ENCODE measurements around the gene FBXW2.
A peak's percentile ranks its signal among the peaks of the same experiment; 100 is the strongest.
"Not testable (repeated sequence)": the region's sequence is repeated elsewhere in the genome, so short reads cannot be mapped to it uniquely, and the experiment has no call there.

The FBXW2 gene

GRCh38 chr9:120792898-120793765 is at the start of gene FBXW2:
Gene FBXW2 (minus strand): TSS chr9:120793416. CDS start chr9:120788258, 5,158 bp downstream.
- peak; percentile 52 to 71 for DNase-seq (ENCODE audit: low read depth in 2 of 2, low spot score in 1 of 2)

GRCh38 chr9:120841930-120842684 is 48.9 kb upstream of the FBXW2 start:
- peak in 1 of 2 donors; percentile 6 for DNase-seq (ENCODE audit: low read depth in 2 of 2, low spot score in 1 of 2)

GRCh38 chr9:120839146-120839545 is 45.9 kb upstream of the FBXW2 start:
- DNase-seq (ENCODE audit: low read depth in 2 of 2, low spot score in 1 of 2), result no peak

GRCh38 chr9:120837921-120838320 is 44.7 kb upstream of the FBXW2 start:
- no peak for DNase-seq (ENCODE audit: low read depth in 2 of 2, low spot score in 1 of 2)

- DNase-seq (ENCODE audit: low read depth in 2 of 2, low spot score in 1 of 2), result no peak
Observed at GRCh38 chr9:120833325-120833724, 40.1 kb upstream of the FBXW2 start.

- DNase-seq (ENCODE audit: low read depth in 2 of 2, low spot score in 1 of 2), result no peak
Observed at GRCh38 chr9:120832807-120833206, 39.6 kb upstream of the FBXW2 start.

- no peak for DNase-seq (ENCODE audit: low read depth in 2 of 2, low spot score in 1 of 2)
Observed at GRCh38 chr9:120830865-120831264, 37.6 kb upstream of the FBXW2 start.

- no peak for DNase-seq (ENCODE audit: low read depth in 2 of 2, low spot score in 1 of 2)
Observed at GRCh38 chr9:120830151-120830550, 36.9 kb upstream of the FBXW2 start.

GRCh38 chr9:120829650-120830049 is 36.4 kb upstream of the FBXW2 start:
- no peak for DNase-seq (ENCODE audit: low read depth in 2 of 2, low spot score in 1 of 2)

- no peak for DNase-seq (ENCODE audit: low read depth in 2 of 2, low spot score in 1 of 2)
Observed at GRCh38 chr9:120820095-120820494, 26.9 kb upstream of the FBXW2 start.

GRCh38 chr9:120818595-120818994 is 25.4 kb upstream of the FBXW2 start:
- no peak for DNase-seq (ENCODE audit: low read depth in 2 of 2, low spot score in 1 of 2)

GRCh38 chr9:120815075-120815474 is 21.9 kb upstream of the FBXW2 start:
- no peak for DNase-seq (ENCODE audit: low read depth in 2 of 2, low spot score in 1 of 2)

- DNase-seq (ENCODE audit: low read depth in 2 of 2, low spot score in 1 of 2), result no peak
Observed at GRCh38 chr9:120808931-120809330, 15.7 kb upstream of the FBXW2 start.

- DNase-seq (ENCODE audit: low read depth in 2 of 2, low spot score in 1 of 2), result no peak
Observed at GRCh38 chr9:120807607-120808379, 14.6 kb upstream of the FBXW2 start.

- not testable (repeated sequence) for DNase-seq (ENCODE audit: low read depth in 2 of 2, low spot score in 1 of 2)
Observed at GRCh38 chr9:120804784-120805363, 11.7 kb upstream of the FBXW2 start.

- DNase-seq (ENCODE audit: low read depth in 2 of 2, low spot score in 1 of 2), result no peak
Observed at GRCh38 chr9:120801441-120801840, 8.2 kb upstream of the FBXW2 start.

GRCh38 chr9:120791161-120791560 is 2.1 kb downstream of the FBXW2 start:
- no peak for DNase-seq (ENCODE audit: low read depth in 2 of 2, low spot score in 1 of 2)

- no peak for DNase-seq (ENCODE audit: low read depth in 2 of 2, low spot score in 1 of 2)
Observed at GRCh38 chr9:120787933-120788332, 5.3 kb downstream of the FBXW2 start.

- no peak for DNase-seq (ENCODE audit: low read depth in 2 of 2, low spot score in 1 of 2)
Observed at GRCh38 chr9:120783602-120784047, 9.6 kb downstream of the FBXW2 start.

- no peak for DNase-seq (ENCODE audit: low read depth in 2 of 2, low spot score in 1 of 2)
Observed at GRCh38 chr9:120781236-120781635, 12.0 kb downstream of the FBXW2 start.

- DNase-seq (ENCODE audit: low read depth in 2 of 2, low spot score in 1 of 2), result no peak
Observed at GRCh38 chr9:120780367-120780766, 12.8 kb downstream of the FBXW2 start.

Measured in stimulated activated CD8-positive, alpha-beta memory T cell treated with anti-CD3 and anti-CD28 coated beads, Interleukin-4, amount 100 ng/mL, for 1 hour (primary cell).